GM12878 (cell line): ENCODE data around the gene LTBP3. TPM values are rescaled to one million over a fixed set of nuclear protein-coding genes. Genes with fewer than 3 reads are reported as not detected.

Source experiments
- ASH2L ChIP-seq: fragments of 300-600, 200-600 bp; sonication (generic); IDR thresholded peaks from 2 replicates; pipeline ENCODE4 v1.6.1; 2017; ENCODE audit warnings: low read depth, mild to moderate bottlenecking, borderline replicate concordance
- IRF4 ChIP-seq: IDR thresholded peaks from 2 replicates; pipeline ENCODE4 v1.6.1; 2011; ENCODE audit warnings: low read depth, low read length
- KAT2A ChIP-seq: conservative IDR thresholded peaks from 2 replicates; pipeline ENCODE4 v1.6.1; 2011; ENCODE audit warnings: low read depth, low read length; ENCODE audit not compliant: control insufficient read depth
- MEF2B ChIP-seq: fragments of 450-650 bp; IDR thresholded peaks from 2 replicates; pipeline ENCODE4 v1.6.1; 2018; ENCODE audit warnings: mild to moderate bottlenecking, moderate library complexity; ENCODE audit not compliant: partially characterized antibody, poor library complexity, severe bottlenecking
- MLLT1 ChIP-seq: fragments of 450-650 bp; IDR thresholded peaks from 2 replicates; pipeline ENCODE4 v1.6.1; 2016; ENCODE audit warnings: mild to moderate bottlenecking
- MXI1 ChIP-seq: fragments of 150-350 bp; IDR thresholded peaks from 2 replicates; pipeline ENCODE4 v1.6.1; 2011; ENCODE audit warnings: low read depth, mild to moderate bottlenecking, inconsistent platforms, low read length, improper control_type of control experiment
- MYC ChIP-seq: IDR thresholded peaks from 2 replicates; pipeline ENCODE4 v1.6.1; 2011; ENCODE audit warnings: mild to moderate bottlenecking, low read length, moderate library complexity, inconsistent platforms; ENCODE audit not compliant: insufficient read depth, insufficient replicate concordance, insufficient read length, severe bottlenecking
- NFXL1 ChIP-seq: fragments of 450-650 bp; IDR thresholded peaks from 2 replicates; pipeline ENCODE4 v1.6.1; 2017; ENCODE audit warnings: antibody characterized with exemption, mild to moderate bottlenecking, borderline replicate concordance
- NR2C2 ChIP-seq: IDR thresholded peaks from 2 replicates; pipeline ENCODE4 v1.6.1; 2011; ENCODE audit warnings: borderline replicate concordance, low read depth; ENCODE audit not compliant: control insufficient read depth, insufficient read length
- PKNOX1 ChIP-seq: fragments of 450-650 bp; IDR thresholded peaks from 2 replicates; pipeline ENCODE4 v1.6.1; 2016; ENCODE audit warnings: mild to moderate bottlenecking
- RAD51 ChIP-seq: fragments of 450-650 bp; IDR thresholded peaks from 2 replicates; pipeline ENCODE4 v1.6.1; 2016; ENCODE audit warnings: moderate library complexity, mild to moderate bottlenecking, inconsistent platforms
- STAT3 ChIP-seq: IDR thresholded peaks from 2 replicates; pipeline ENCODE4 v1.6.1; 2011; ENCODE audit warnings: low read depth, low read length, improper control_type of control experiment
- TARDBP ChIP-seq: IDR thresholded peaks from 2 replicates; pipeline ENCODE4 v1.6.1; 2016; ENCODE audit warnings: borderline replicate concordance
- ZBTB11 ChIP-seq: fragments of 450-650 bp; formaldehyde crosslinking; IDR thresholded peaks from 2 replicates; pipeline ENCODE4 v1.5.0; 2022; ENCODE audit warnings: mild to moderate bottlenecking, missing genetic modification characterization
- polyA plus RNA-seq, 11 experiments: library from polyadenylated mRNA; depleted of rRNA in 4 of 11; unstranded in 6 of 11; stranded (reverse) in 5 of 11; fragments of >200 nt; fragmentation: Nextera tagmentation in 4 of 11; fragmentation: Illumina TruSeq in 1 of 11; extraction: Ambion mirVana in 4 of 11; extraction: Trizol in 1 of 11; gene quantifications; 1 replicate in 1 of 11; 2 replicates in 10 of 11; pipeline versions ENCODE4 v1.2.1 to v1.2.3, GENCODE V29; 2011 to 2016; ENCODE audit warnings: inconsistent platforms in 2 of 11, missing spikeins in 2 of 11, low read depth in 1 of 11
- total RNA-seq, 4 experiments: library from RNA; depleted of rRNA in 3 of 4; stranded (reverse); fragments of >200 nt in 3 of 4; fragmentation: Illumina TruSeq in 1 of 4; extraction: Trizol in 1 of 4; gene quantifications; 2 replicates each; pipeline versions ENCODE4 v1.2.1 to v1.2.3, GENCODE V29; 2013 to 2021
- TF ChIP-seq, protein P1 (sequence below): fragments of 450-650 bp; IDR thresholded peaks from 2 replicates; pipeline ENCODE4 v1.6.1; 2017; ENCODE audit warnings: mild to moderate bottlenecking, low read depth, inconsistent platforms; ENCODE audit not compliant: poor library complexity, severe bottlenecking
- TF ChIP-seq, protein P2 (sequence below): IDR thresholded peaks from 2 replicates; pipeline ENCODE4 v1.6.1; 2012; ENCODE audit warnings: low read depth, low read length, improper control_type of control experiment

LTBP3 gene
- total and polyA plus RNA-seq, 10 of the 15 experiments (the other 5 are each of a cell fraction or from before 2014, with no cell fraction given): 2.2 to 12.2 (median 6.2) TPM; not detected in 2

GRCh38 chr11:65588199-65589054 lies 30.3 kb upstream of the LTBP3 start (continued):
- peak; percentile 22 for TF ChIP-seq MYC
- TF ChIP-seq IRF4: peak; percentile 99
- peak; percentile 55; the same call in 1 of the 2 replicates for TF ChIP-seq RAD51
- TF ChIP-seq, protein P1, sequence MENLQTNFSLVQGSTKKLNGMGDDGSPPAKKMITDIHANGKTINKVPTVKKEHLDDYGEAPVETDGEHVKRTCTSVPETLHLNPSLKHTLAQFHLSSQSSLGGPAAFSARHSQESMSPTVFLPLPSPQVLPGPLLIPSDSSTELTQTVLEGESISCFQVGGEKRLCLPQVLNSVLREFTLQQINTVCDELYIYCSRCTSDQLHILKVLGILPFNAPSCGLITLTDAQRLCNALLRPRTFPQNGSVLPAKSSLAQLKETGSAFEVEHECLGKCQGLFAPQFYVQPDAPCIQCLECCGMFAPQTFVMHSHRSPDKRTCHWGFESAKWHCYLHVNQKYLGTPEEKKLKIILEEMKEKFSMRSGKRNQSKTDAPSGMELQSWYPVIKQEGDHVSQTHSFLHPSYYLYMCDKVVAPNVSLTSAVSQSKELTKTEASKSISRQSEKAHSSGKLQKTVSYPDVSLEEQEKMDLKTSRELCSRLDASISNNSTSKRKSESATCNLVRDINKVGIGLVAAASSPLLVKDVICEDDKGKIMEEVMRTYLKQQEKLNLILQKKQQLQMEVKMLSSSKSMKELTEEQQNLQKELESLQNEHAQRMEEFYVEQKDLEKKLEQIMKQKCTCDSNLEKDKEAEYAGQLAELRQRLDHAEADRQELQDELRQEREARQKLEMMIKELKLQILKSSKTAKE: peak; percentile 96
- TF ChIP-seq MLLT1: peak; percentile 83
- no peak for TF ChIP-seq STAT3
- peak; percentile 47 for TF ChIP-seq MXI1
- TF ChIP-seq KAT2A: no peak
- no peak for TF ChIP-seq NFXL1
- TF ChIP-seq NR2C2: no peak
- TF ChIP-seq, protein P2, sequence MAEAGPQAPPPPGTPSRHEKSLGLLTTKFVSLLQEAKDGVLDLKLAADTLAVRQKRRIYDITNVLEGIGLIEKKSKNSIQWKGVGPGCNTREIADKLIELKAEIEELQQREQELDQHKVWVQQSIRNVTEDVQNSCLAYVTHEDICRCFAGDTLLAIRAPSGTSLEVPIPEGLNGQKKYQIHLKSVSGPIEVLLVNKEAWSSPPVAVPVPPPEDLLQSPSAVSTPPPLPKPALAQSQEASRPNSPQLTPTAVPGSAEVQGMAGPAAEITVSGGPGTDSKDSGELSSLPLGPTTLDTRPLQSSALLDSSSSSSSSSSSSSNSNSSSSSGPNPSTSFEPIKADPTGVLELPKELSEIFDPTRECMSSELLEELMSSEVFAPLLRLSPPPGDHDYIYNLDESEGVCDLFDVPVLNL: peak; percentile 44; the same call in 1 of the 2 replicates
- 0 out of 2 replicates have a peak, but pooled peaks have one; percentile 69 for TF ChIP-seq TARDBP
- peak; percentile 97 for TF ChIP-seq MEF2B
- TF ChIP-seq PKNOX1: peak; percentile 45
- no peak for TF ChIP-seq ASH2L
- no peak for TF ChIP-seq ZBTB11 (CRISPR knock-in tag)
